Stomach (tissue), 4 donors: ENCODE results near the gene L3MBTL4.

ENCODE experiments used
- CTCF ChIP-seq, 7 experiments: fragments of 450-650 bp in 4 of 7; fragments of 200-600 bp in 3 of 7; sonication (generic) in 3 of 7; IDR thresholded peaks; one replicate each; pipeline ENCODE4 v1.5.1; 2016 to 2019; ENCODE audit warnings: antibody characterized with exemption in 7 of 7, control low read depth in 2 of 7, mild to moderate bottlenecking in 1 of 7
- POLR2A ChIP-seq, 4 donors: fragments of 450-650 bp; IDR thresholded peaks; one replicate each; pipeline ENCODE4 v1.6.1; 2016; ENCODE audit warnings: antibody characterized with exemption in 4 of 4, control low read depth in 2 of 4, mild to moderate bottlenecking in 1 of 4, moderate library complexity in 1 of 4
- POLR2AphosphoS5 ChIP-seq, 3 donors: sonication (generic); formaldehyde crosslinking; IDR thresholded peaks; one replicate each; pipeline ENCODE4 v1.6.1; 2016; ENCODE audit warnings: antibody characterized with exemption in 3 of 3

GRCh38 chr18:6327895-6328620 is 86.7 kb downstream of the L3MBTL4 start:
- TF ChIP-seq CTCF (IDR thresholded peaks at IDR 0.05) (no peak), POLR2A (IDR thresholded peaks at IDR 0.05) (no peak), POLR2AphosphoS5 (IDR thresholded peaks at IDR 0.05) (no peak)
